Common myeloid progenitor, CD34-positive (primary cell): ENCODE data around the gene POU2F3.
A peak's percentile ranks its signal among the peaks of the same experiment; 100 is the strongest.

Experiments
- CTCF ChIA-PET: fragments of 350-600 bp; sonication (Branson Sonifier 250); formaldehyde crosslinking; loops from one replicate; lab custom pipeline; 2021; ENCODE audit warnings: antibody characterized with exemption; lab: Charles Lee
- POLR2A ChIA-PET: fragments of 350-600 bp; sonication (Branson Sonifier 250); formaldehyde crosslinking; loops from one replicate; lab custom pipeline; 2021; ENCODE audit warnings: antibody characterized with exemption; lab: Charles Lee
- DNase-seq, 3 donors: peaks; one replicate each; pipeline versions ENCODE4 v3.0.0 to v3.0.0-alpha.2; 2013
- H3K27ac ChIP-seq, 2 experiments: 1 replicate in 1 of 2; 2 replicates in 1 of 2; pipeline ENCODE4 v1.7.0; 2013; ENCODE audit warnings: inconsistent platforms in 2 of 2, low read length in 2 of 2, mild to moderate bottlenecking in 2 of 2, low read depth in 1 of 2, moderate library complexity in 1 of 2; ENCODE audit not compliant: severe bottlenecking in 2 of 2, insufficient read depth in 1 of 2, poor library complexity in 1 of 2
- H3K27me3 ChIP-seq, 5 experiments: replicated peaks in 2 of 5; 1 replicate in 3 of 5; 2 replicates in 2 of 5; pipeline versions ENCODE4 v1.6.1 to v1.7.0; 2013; ENCODE audit warnings: low read length in 4 of 5, mild to moderate bottlenecking in 2 of 5, moderate library complexity in 2 of 5, inconsistent platforms in 1 of 5; ENCODE audit not compliant: insufficient read depth in 5 of 5, control insufficient read depth in 4 of 5
- H3K36me3 ChIP-seq, 4 experiments: 1 replicate in 2 of 4; 2 replicates in 2 of 4; pipeline versions ENCODE4 v1.6.1 to v1.7.0; 2013; ENCODE audit warnings: low read length in 3 of 4, control low read depth in 1 of 4, mild to moderate bottlenecking in 1 of 4; ENCODE audit not compliant: control insufficient read depth in 4 of 4, insufficient read depth in 4 of 4
- H3K4me1 ChIP-seq, 4 experiments: 1 replicate in 3 of 4; 2 replicates in 1 of 4; pipeline versions ENCODE4 v1.6.1 to v1.7.1; 2013; ENCODE audit warnings: low read length in 3 of 4, mild to moderate bottlenecking in 3 of 4, control low read depth in 1 of 4, inconsistent platforms in 1 of 4, moderate library complexity in 1 of 4; ENCODE audit not compliant: control insufficient read depth in 4 of 4, insufficient read depth in 4 of 4; ENCODE audit errors: control extremely low read depth in 1 of 4
- H3K4me3 ChIP-seq, 7 experiments: 1 replicate in 4 of 7; 2 replicates in 3 of 7; pipeline versions ENCODE4 v1.5.1 to v1.7.0; 2013; ENCODE audit warnings: mild to moderate bottlenecking in 7 of 7, low read length in 6 of 7, moderate library complexity in 6 of 7, inconsistent platforms in 2 of 7, low read depth in 2 of 7, control low read depth in 1 of 7; ENCODE audit not compliant: insufficient read depth in 4 of 7, control insufficient read depth in 1 of 7; ENCODE audit errors: extremely low read depth in 1 of 7
- H3K9me3 ChIP-seq, 5 experiments: 1 replicate in 4 of 5; 2 replicates in 1 of 5; pipeline versions ENCODE4 v1.6.1 to v1.7.1; 2013; ENCODE audit warnings: low read length in 4 of 5, mild to moderate bottlenecking in 2 of 5, inconsistent platforms in 1 of 5, low read depth in 1 of 5, moderate library complexity in 1 of 5; ENCODE audit not compliant: control insufficient read depth in 4 of 5, insufficient read depth in 2 of 5; ENCODE audit errors: control extremely low read depth in 1 of 5
- WGBS: methylation state at CpG from one replicate; pipeline ENCODE4 v1.1.5; 2013; ENCODE audit not compliant: insufficient coverage; 5-methylcytosine and 5-hydroxymethylcytosine counted together

The POU2F3 gene

DNA sequence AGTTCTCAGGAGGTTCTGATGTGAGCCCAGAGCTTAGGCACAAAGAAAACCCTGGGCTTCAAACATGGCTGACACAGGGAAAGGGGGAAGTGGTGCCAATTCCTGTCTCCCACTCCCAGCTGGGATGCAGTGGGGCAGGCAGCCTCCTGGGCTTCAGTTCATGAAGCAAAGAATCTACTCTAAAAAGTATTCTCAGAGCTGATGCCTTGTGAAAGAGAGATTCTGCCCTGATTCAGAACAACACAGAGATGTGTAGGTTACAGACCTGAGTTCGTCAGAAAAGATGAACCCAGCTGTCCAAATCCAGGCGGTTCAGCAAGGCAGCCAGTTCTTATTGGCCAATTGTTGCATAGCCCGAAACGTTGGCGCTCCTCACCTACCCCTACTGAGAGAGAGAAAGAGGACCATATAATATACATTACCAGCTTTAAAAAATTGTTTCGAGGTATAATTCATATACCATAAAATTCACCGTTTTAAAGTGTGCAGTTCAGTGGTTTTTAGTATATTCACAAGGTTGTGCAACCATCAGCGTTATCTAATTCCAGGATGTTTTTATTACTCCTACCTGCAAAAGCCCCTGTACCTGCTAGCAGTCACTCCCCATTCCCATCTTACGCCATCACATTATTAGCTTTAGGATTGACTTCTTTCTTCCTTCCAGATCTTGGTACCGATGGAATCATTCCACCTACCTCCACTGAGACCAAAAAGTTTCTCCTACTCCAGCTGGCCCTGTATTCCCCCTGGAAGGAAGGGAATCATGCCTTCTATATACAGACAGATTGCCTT is 77.9 kb downstream of the POU2F3 start:
- H3K4me3 ChIP-seq, result no peak overlapping the region
- H3K27me3 ChIP-seq, result peaks cover 0 to 26% (median 9%) of the 10 kb centered on the region in 5 experiments
- no peaks in the 10 kb centered on the region for H3K9me3 ChIP-seq
- no peaks in the 10 kb centered on the region for H3K4me1 ChIP-seq
- no peaks in the 10 kb centered on the region for H3K36me3 ChIP-seq
- H3K27ac ChIP-seq, result no peak overlapping the region
- 89% methylated on average over 3 of the region's 10 CpGs for WGBS
- POLR2A ChIA-PET, result interaction anchor here (0.7 kb wide), 1 partner anchor 9 kb away, joined by 3 read pairs; no protein-coding TSS in a partner anchor
- CTCF ChIA-PET, result interaction anchor here (0.8 to 9.2 kb wide), 5 partner anchors 8 to 146 kb away, joined by 3 to 78 read pairs (median 6); partner anchors contain the start of gene TLCD5
- no peak for DNase-seq

GRCh38 chr11:120318906-120319305 is 79.0 kb downstream of the POU2F3 start:
- no peaks in the 10 kb centered on the region for H3K9me3 ChIP-seq
- H3K4me1 ChIP-seq, result no peaks in the 10 kb centered on the region
- ChIA-PET CTCF (interaction anchor here (9.2 kb wide), 1 partner anchor 18 kb away, joined by 78 read pairs; no protein-coding TSS in a partner anchor), POLR2A (no interaction called here)
- no peaks in the 10 kb centered on the region for H3K36me3 ChIP-seq
- peaks cover 0 to 30% (median 9%) of the 10 kb centered on the region in 5 experiments for H3K27me3 ChIP-seq
- no peak for DNase-seq
- H3K4me3 ChIP-seq, result no peak overlapping the region
- 96% methylated on average over 3 of the region's 4 CpGs for WGBS
- no peak overlapping the region for H3K27ac ChIP-seq

GRCh38 chr11:120324932-120325810 is 85.2 kb downstream of the POU2F3 start, which contains the start of gene TLCD5:
Gene TLCD5, plus strand, starts transcription at chr11:120325299. Its CDS starts 2,143 bp downstream, at chr11:120327442.
- under 1% methylated on average over 73 of the region's 84 CpGs for WGBS
- H3K27ac ChIP-seq, result peak within 1 kb of the TSS; percentile 27 to 73
- peaks cover 0 to 5% (median under 1%) of the 10 kb centered on the region in 4 experiments for H3K36me3 ChIP-seq
- H3K9me3 ChIP-seq, result no peaks in the 10 kb centered on the region
- ChIA-PET CTCF (interaction anchor here (1.4 to 1.9 kb wide), 2 partner anchors 8 to 10 kb away, joined by 4 to 6 read pairs; no protein-coding TSS in a partner anchor), POLR2A (no interaction called here)
- peak within 1 kb of the TSS; percentile 57 to 82 (median 71) for H3K4me3 ChIP-seq
- H3K4me1 ChIP-seq, result peaks cover 1 to 29% (median 15%) of the 10 kb centered on the region in 4 experiments
- DNase-seq, result peak; percentile 81 to 89 (median 85)
- peaks cover 0 to 16% (median 0%) of the 10 kb centered on the region in 5 experiments for H3K27me3 ChIP-seq

DNA sequence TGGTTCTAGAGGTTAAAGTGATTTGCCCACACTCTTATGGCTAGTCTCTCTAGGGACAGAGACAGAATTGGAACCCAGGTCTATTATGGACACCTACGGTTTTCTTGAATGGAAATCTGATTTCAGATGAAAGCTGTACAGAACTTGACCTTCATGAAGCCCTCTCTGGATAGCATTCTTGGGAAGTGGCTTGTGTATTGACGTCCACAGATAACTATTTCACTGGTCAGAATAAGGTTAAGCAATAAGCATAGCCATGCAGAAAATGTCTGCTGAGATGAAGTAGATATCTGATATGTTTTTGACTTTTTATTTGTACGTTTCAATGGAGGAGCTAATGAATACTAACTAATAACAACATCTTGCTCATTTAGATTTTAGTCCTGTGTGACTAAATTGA is 86.3 kb downstream of the POU2F3 start:
- peak overlapping the region in 4 of 7 experiments; percentile 65 to 82 (median 76) for H3K4me3 ChIP-seq
- peaks cover 1 to 29% (median 15%) of the 10 kb centered on the region in 4 experiments for H3K4me1 ChIP-seq
- H3K9me3 ChIP-seq, result no peaks in the 10 kb centered on the region
- DNase-seq, result no peak
- H3K27me3 ChIP-seq, result peaks cover 0 to 16% (median 0%) of the 10 kb centered on the region in 5 experiments
- POLR2A ChIA-PET, result interaction anchor here (1.7 kb wide), 1 partner anchor 12 kb away, joined by 3 read pairs; no protein-coding TSS in a partner anchor
- CTCF ChIA-PET, result interaction anchor here (1.2 to 2.2 kb wide), 5 partner anchors 9 to 23 kb away, joined by 4 to 7 read pairs (median 5); no protein-coding TSS in a partner anchor
- 71% methylated on average over 1 of the region's 3 CpGs for WGBS
- no peak overlapping the region for H3K27ac ChIP-seq
- H3K36me3 ChIP-seq, result peaks cover 0 to 16% (median 5%) of the 10 kb centered on the region in 4 experiments

- no peak overlapping the region for H3K27ac ChIP-seq
- POLR2A ChIA-PET, result interaction anchor here (1.7 kb wide), 1 partner anchor 11 kb away, joined by 3 read pairs; no protein-coding TSS in a partner anchor
- no CpG with 5 or more reads among the region's 4 CpGs for WGBS
- peak overlapping the region in 1 of 7 experiments; percentile 82 for H3K4me3 ChIP-seq
- H3K36me3 ChIP-seq, result peaks cover 0 to 18% (median 5%) of the 10 kb centered on the region in 4 experiments
- H3K9me3 ChIP-seq, result no peaks in the 10 kb centered on the region
- CTCF ChIA-PET, result interaction anchor here (1.2 to 2.2 kb wide), 4 partner anchors 10 to 24 kb away, joined by 5 to 7 read pairs (median 6); no protein-coding TSS in a partner anchor
- peaks cover 1 to 29% (median 15%) of the 10 kb centered on the region in 4 experiments for H3K4me1 ChIP-seq
- peaks cover 0 to 19% (median 0%) of the 10 kb centered on the region in 5 experiments for H3K27me3 ChIP-seq
- peak in 2 of 3 donors; percentile 70 to 82 for DNase-seq
Observed at GRCh38 chr11:120326845-120327281, 86.9 kb downstream of the POU2F3 start.

DNA sequence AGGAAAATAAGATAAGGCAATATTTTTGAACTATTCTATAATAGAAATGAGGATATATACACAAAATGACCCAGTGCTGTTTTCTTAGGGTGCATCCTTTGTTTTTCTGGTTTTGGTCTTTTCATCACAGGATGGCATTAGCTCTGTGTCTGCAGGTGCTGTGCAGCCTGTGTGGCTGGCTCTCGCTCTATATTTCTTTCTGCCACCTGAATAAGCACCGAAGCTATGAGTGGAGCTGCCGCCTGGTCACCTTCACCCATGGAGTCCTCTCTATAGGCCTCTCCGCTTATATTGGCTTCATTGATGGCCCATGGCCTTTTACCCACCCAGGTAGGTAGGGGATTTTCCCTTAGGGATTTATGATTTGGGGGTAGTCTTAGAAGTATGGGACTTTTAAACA is 87.4 kb downstream of the POU2F3 start:
- H3K27ac ChIP-seq, result no peak overlapping the region
- POLR2A ChIA-PET, result interaction anchor here (1.7 kb wide), 1 partner anchor 11 kb away, joined by 3 read pairs; no protein-coding TSS in a partner anchor
- DNase-seq, result no peak
- peaks cover 1 to 29% (median 15%) of the 10 kb centered on the region in 4 experiments for H3K4me1 ChIP-seq
- CTCF ChIA-PET, result interaction anchor here (1.6 to 2.2 kb wide), 2 partner anchors 10 to 13 kb away, joined by 5 read pairs; no protein-coding TSS in a partner anchor
- H3K36me3 ChIP-seq, result peaks cover 0 to 18% (median 5%) of the 10 kb centered on the region in 4 experiments
- H3K4me3 ChIP-seq, result no peak overlapping the region
- H3K27me3 ChIP-seq, result peaks cover 0 to 19% (median 0%) of the 10 kb centered on the region in 5 experiments
- 100% methylated on average over 1 of the region's 4 CpGs for WGBS
- H3K9me3 ChIP-seq, result no peaks in the 10 kb centered on the region
